Stimulated activated naive CD4-positive, alpha-beta T cell (primary cell): Measurements from ENCODE around the gene ZNHIT2.

Experiments used
- DNase-seq, 6 experiments: peaks; one replicate each; lab custom pipeline; 2025; lab: John Stamatoyannopoulos, UW

The ZNHIT2 gene

GRCh38 chr11:65072631-65072966 lies 44.9 kb downstream of the ZNHIT2 start:
- DNase-seq = no peak

- DNase-seq = no peak
These were observed 45.4 kb downstream of the ZNHIT2 start for GRCh38 chr11:65071907-65072630.

- DNase-seq = no peak
These were observed 48.3 kb downstream of the ZNHIT2 start for GRCh38 chr11:65069217-65069616.

GRCh38 chr11:65067446-65067845 lies 50.1 kb downstream of the ZNHIT2 start:
- no peak for DNase-seq

GRCh38 chr11:65066805-65067291 lies 50.7 kb downstream of the ZNHIT2 start:
- no peak for DNase-seq
